Pancreas (tissue), 10 donors: ENCODE data around the gene PLA2G3. TPM values are rescaled to one million over a fixed set of nuclear protein-coding genes. Genes with fewer than 3 reads are reported as not detected.

Source experiments
- ATAC-seq, 4 donors: fragments of 200-7000 bp; cut with Tn5 transposase; one replicate each; pipeline versions ENCODE4 v1.8.0 to v1.9.1; 2020; ENCODE audit warnings: mild to moderate bottlenecking in 4 of 4, moderate library complexity in 4 of 4
- DNase-seq, 6 donors: peaks; one replicate each; pipeline ENCODE4 v3.0.0-alpha.2; 2020
- FAIRE-seq: peaks from 2 replicates; lab custom pipeline; 2012; peaks lifted over from hg19 to GRCh38; lab: Jason Lieb, UNC
- H3K27ac ChIP-seq, 4 donors: fragments of 200-600 bp; sonication (generic); 1 replicate in 3 of 4; 2 replicates in 1 of 4; pipeline versions ENCODE4 v1.5.0 to v1.8.0; 2020
- H3K27me3 ChIP-seq, 4 donors: fragments of 200-600 bp; one replicate each; pipeline ENCODE4 v1.8.0; 2021
- H3K36me3 ChIP-seq, 3 donors: fragments of 200-600 bp; sonication (generic) in 1 of 3; one replicate each; pipeline versions ENCODE4 v1.5.0 to v1.8.0; 2020 to 2021
- H3K4me1 ChIP-seq, 3 donors: fragments of 200-600 bp; one replicate each; pipeline ENCODE4 v1.8.0; 2021
- H3K4me3 ChIP-seq, 4 donors: fragments of 200-600 bp; sonication (generic) in 2 of 4; one replicate each; pipeline versions ENCODE4 v1.5.0 to v1.8.0; 2020 to 2021
- H3K9me3 ChIP-seq, 4 donors: fragments of 200-600 bp; one replicate each; pipeline ENCODE4 v1.8.0; 2021
- WGBS, 2 donors: extraction: QIAGEN DNeasy Blood & Tissue Kit; methylation state at CpG; one replicate each; pipeline ENCODE4 v1.1.7; 2013; 5-methylcytosine and 5-hydroxymethylcytosine counted together
- intact Hi-C, 3 donors: fragments of 100-400 bp; cut with DNase I; formaldehyde crosslinking; loops; one replicate each; pipeline versions ENCODE4 v1.11.1 to v1.14.2; 2022
- polyA plus RNA-seq, 2 donors: library from polyadenylated mRNA; stranded (reverse); fragments of 200-250 nt; gene quantifications; one replicate each; pipeline ENCODE4 v1.2.3, GENCODE V29; 2013
- total RNA-seq, 6 donors: library from RNA; stranded (reverse); fragmentation: NEBNext Ultra II Directional in 4 of 6; extraction: Animal tissue kit (Norgen Biotek cat#: 25700) in 4 of 6; gene quantifications; one replicate each; pipeline versions ENCODE4 v1.2.1 to v1.2.4, GENCODE V29; 2021 to 2023
- TF ChIP-seq, protein P1 (sequence below), 4 donors: fragments of 200-600 bp; sonication (generic) in 3 of 4; IDR thresholded peaks; one replicate each; pipeline versions ENCODE4 v1.5.0 to v1.8.0; 2021; ENCODE audit warnings: antibody characterized with exemption in 4 of 4
- donor health status: healthy with polysubstance abuse.
- donor health status: DM: no; HTN: no; CAD: no; lungs with moderate emphysema.
- donor health status: DM: no; HTN: no; CAD: no.
- donor health status: control.
- donor health status: control.
- donor health status: Bipolar disorder and iron deficiency.
- donor health status: DM: yes; HTN: yes; CAD: no.
- donor health status: DM: no; HTN: no; CAD: no.
- donor health status: DM: no; HTN: no; CAD: no.
- donor health status: DM: yes; HTN: yes; CAD: no.

The PLA2G3 gene
- total and polyA plus RNA-seq, 8 donors: 0.02 TPM; not detected in 7

DNA sequence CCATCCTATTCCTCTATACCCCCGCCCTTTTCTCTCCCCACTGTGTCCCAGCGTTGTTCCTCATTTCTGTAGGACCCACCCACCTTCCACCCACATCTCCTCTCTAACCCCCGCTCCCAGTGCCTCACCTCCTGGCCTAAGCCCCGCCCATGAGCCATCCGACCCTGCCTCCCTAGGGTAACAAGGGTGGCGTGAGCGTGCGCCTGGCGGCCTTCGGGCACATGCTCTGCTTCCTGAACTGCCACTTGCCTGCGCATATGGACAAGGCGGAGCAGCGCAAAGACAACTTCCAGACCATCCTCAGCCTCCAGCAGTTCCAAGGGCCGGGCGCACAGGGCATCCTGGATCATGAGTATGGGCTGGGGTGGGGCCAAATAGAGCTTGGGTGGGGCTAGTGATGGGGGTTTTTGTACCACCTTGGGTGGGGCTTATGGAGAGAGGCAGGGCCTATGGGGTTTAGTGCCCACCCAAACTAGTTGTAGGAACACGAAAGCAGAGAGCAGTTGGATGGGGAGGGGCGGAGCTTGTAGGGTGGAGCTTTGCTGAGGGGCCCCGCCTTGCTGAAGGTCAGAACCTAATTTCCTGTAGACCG lies 13.0 kb downstream of the PLA2G3 start:
- WGBS, 2 donors: 88% methylated on average over 19 of the region's 19 CpGs
- TF ChIP-seq, protein P1, sequence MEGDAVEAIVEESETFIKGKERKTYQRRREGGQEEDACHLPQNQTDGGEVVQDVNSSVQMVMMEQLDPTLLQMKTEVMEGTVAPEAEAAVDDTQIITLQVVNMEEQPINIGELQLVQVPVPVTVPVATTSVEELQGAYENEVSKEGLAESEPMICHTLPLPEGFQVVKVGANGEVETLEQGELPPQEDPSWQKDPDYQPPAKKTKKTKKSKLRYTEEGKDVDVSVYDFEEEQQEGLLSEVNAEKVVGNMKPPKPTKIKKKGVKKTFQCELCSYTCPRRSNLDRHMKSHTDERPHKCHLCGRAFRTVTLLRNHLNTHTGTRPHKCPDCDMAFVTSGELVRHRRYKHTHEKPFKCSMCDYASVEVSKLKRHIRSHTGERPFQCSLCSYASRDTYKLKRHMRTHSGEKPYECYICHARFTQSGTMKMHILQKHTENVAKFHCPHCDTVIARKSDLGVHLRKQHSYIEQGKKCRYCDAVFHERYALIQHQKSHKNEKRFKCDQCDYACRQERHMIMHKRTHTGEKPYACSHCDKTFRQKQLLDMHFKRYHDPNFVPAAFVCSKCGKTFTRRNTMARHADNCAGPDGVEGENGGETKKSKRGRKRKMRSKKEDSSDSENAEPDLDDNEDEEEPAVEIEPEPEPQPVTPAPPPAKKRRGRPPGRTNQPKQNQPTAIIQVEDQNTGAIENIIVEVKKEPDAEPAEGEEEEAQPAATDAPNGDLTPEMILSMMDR (IDR thresholded peaks at IDR 0.05): no peak
- peak in 1 of 6 donors; percentile 49 for DNase-seq
- no peak overlapping the region for H3K27ac ChIP-seq
- H3K36me3 ChIP-seq: no peaks in the 10 kb centered on the region
- no peaks in the 10 kb centered on the region for H3K27me3 ChIP-seq
- ATAC-seq: no peak
- H3K9me3 ChIP-seq: no peaks in the 10 kb centered on the region
- no peak for FAIRE-seq
- no peak overlapping the region for H3K4me3 ChIP-seq
- H3K4me1 ChIP-seq: peaks cover 15 to 21% (median 17%) of the 10 kb centered on the region in 3 donors
- intact Hi-C loops: no loop called here

DNA sequence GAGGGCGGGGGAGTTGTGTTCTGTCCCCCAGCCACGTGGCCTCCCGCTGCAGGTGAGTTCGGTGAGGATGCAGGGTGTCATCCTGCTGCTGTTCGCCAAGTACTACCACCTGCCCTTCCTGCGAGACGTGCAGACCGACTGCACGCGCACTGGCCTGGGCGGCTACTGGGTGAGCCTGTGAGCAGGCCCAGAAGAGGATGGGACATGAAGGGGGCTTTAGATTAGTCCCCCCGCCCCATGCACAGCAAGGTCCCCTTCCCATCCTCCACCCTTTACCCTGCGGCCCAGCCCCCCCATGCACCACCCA lies 13.5 kb downstream of the PLA2G3 start:
- intact Hi-C loops: no loop called here
- no peaks in the 10 kb centered on the region for H3K36me3 ChIP-seq
- ATAC-seq (no peak), FAIRE-seq (no peak), DNase-seq (peak in 1 of 6 donors; percentile 22)
- no peaks in the 10 kb centered on the region for H3K9me3 ChIP-seq
- no peak overlapping the region for H3K4me3 ChIP-seq
- peaks cover 15 to 18% (median 17%) of the 10 kb centered on the region in 3 donors for H3K4me1 ChIP-seq
- H3K27me3 ChIP-seq: no peaks in the 10 kb centered on the region
- TF ChIP-seq, protein P1 (IDR thresholded peaks at IDR 0.05): no peak
- H3K27ac ChIP-seq: no peak overlapping the region
- 90 to 96% methylated on average over 11 to 13 of the region's 13 CpGs for WGBS, 2 donors

DNA sequence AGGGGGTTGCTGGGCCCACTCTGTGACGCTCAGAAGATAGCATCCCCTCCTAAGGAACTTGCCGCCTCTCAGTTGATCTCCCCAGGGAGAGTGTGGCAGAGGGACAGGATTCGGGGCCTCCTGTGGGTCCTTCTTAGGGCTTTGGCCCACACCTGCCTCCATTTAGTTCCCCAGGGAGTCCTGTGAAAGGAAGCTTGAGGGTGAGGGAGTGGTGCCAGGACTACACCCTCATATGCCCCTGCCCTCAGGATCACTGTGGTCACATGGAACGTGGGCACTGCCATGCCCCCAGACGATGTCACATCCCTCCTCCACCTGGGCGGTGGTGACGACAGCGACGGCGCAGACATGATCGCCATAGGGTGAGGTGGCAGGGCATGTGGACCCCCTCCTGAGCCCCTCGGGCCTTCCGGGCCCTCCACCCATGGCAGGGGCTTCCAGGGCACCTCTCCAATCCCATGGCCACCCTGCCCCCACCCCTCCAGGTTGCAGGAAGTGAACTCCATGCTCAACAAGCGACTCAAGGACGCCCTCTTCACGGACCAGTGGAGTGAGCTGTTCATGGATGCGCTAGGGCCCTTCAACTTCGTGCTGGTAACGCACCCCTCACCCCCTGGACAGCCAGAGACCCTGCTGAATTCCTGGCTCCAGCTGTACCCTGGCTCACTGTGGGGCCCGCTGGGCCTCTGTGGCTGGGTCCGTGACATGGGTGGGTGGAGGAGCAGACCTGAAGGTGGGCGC lies 14.0 kb downstream of the PLA2G3 start:
- DNase-seq (no peak), ATAC-seq (no peak), FAIRE-seq (no peak)
- WGBS, 2 donors: 89 to 94% methylated on average over 22 of the region's 22 CpGs
- intact Hi-C loops: no loop called here
- Histone ChIP-seq H3K9me3 (no peaks in the 10 kb centered on the region), H3K4me1 (peaks cover 10 to 15% (median 12%) of the 10 kb centered on the region in 3 donors), H3K36me3 (no peaks in the 10 kb centered on the region), H3K4me3 (no peak overlapping the region), H3K27me3 (no peaks in the 10 kb centered on the region), H3K27ac (no peak overlapping the region)
- TF ChIP-seq, protein P1 (IDR thresholded peaks at IDR 0.05): no peak

- TF ChIP-seq, protein P1 (IDR thresholded peaks at IDR 0.05): no peak
- ATAC-seq (no peak), DNase-seq (no peak), FAIRE-seq (no peak)
- H3K36me3 ChIP-seq: no peaks in the 10 kb centered on the region
- intact Hi-C loops: no loop called here
- H3K4me3 ChIP-seq: no peak overlapping the region
- H3K4me1 ChIP-seq: peaks cover 3 to 8% (median 5%) of the 10 kb centered on the region in 3 donors
- no peaks in the 10 kb centered on the region for H3K9me3 ChIP-seq
- H3K27ac ChIP-seq: no peak overlapping the region
- H3K27me3 ChIP-seq: no peaks in the 10 kb centered on the region
- WGBS, 2 donors: 81% methylated on average over 12 of the region's 12 CpGs
These were observed 14.7 kb downstream of the PLA2G3 start for GRCh38 chr22:31125521-31126117.
